ENCODE data around the gene RBCK1. TPM values are rescaled to one million over a fixed set of nuclear protein-coding genes. Genes with fewer than 3 reads are reported as not detected.

The RBCK1 gene
- total and polyA plus RNA-seq, 2 of the 4 experiments (the other 2 are of a cell fraction), result 29.9 to 84.2 TPM

DNA sequence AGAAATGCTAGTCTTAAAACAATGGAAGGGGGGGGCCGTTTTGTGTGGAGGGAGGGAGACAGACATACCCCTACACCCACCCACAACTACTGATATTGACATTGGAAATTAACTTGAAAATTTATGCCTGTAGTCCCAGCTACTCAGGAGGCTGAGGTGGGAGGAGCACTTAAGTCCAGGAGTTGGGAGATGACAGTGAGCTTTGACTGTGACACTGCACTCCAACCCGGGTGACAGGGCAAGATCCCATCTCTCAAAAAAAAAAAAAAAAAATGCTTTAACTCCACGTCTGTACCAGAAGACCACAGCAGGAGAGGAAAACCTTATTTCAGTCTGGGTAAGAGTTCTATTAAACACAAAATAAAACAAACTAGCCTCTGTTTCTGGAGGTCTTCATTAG lies 52.1 kb downstream of the RBCK1 start:
- H4K20me1 ChIP-seq (ENCODE audit: insufficient read depth, low read length), result peaks cover 63% of the 10 kb centered on the region
- H4K91ac ChIP-seq (ENCODE audit: insufficient read depth, low read depth, low read length), result no peak overlapping the region
- H3K14ac ChIP-seq (replicated peaks; ENCODE audit: low read depth, low read length), result no peak overlapping the region
- no peak overlapping the region for H4K8ac ChIP-seq (ENCODE audit: low read depth in 2 of 2, low read length in 2 of 2)
- no peak overlapping the region for H2AK9ac ChIP-seq (replicated peaks; ENCODE audit: low read depth, low read length, poor library complexity)
- no peak overlapping the region for H4K5ac ChIP-seq (ENCODE audit: low read depth, low read length)
- H2AFZ ChIP-seq (replicated peaks; ENCODE audit: low read length, poor library complexity), result no peak overlapping the region
- H3K23ac ChIP-seq (ENCODE audit: low read depth, low read length), result no peak overlapping the region
- no peak overlapping the region; the same call in 1 of the 2 replicates for H2AK5ac ChIP-seq (ENCODE audit: low read depth, low read length)
- H2BK20ac ChIP-seq (ENCODE audit: low read depth, low read length), result no peak overlapping the region
- no peaks in the 10 kb centered on the region for H3K9me3 ChIP-seq (ENCODE audit: control insufficient read depth, insufficient read depth, low read length)
- DNase-seq, result no peak
- in situ Hi-C loops (cut with MboI; ENCODE audit: low sequenced_read_pairs) (no loop called here), intact Hi-C loops (cut with micrococcal nuclease) (no loop called here), dilution Hi-C loops (cut with HindIII; ENCODE audit: low sequenced_read_pairs, unreplicated experiment) (no loop called here)
- BruUV-seq (replicated peaks), result TSS peak; percentile 42
- H3K27ac ChIP-seq (ENCODE audit: insufficient read depth, low read length), result no peak overlapping the region
- no CpG with 5 or more reads among the region's 3 CpGs for WGBS, 2 experiments (ENCODE audit: extremely low coverage in 2 of 2, insufficient read length in 1 of 2)
- no peak overlapping the region for H2BK15ac ChIP-seq (ENCODE audit: low read depth, low read length)
- ChIA-PET CTCF (interaction anchor here (1.1 kb wide), 1 partner anchor 107 kb away, joined by 3 read pairs; no protein-coding TSS in a partner anchor), POLR2A (ENCODE audit: unreplicated experiment) (no interaction called here)
- no peak overlapping the region for H2BK120ac ChIP-seq (ENCODE audit: low read depth, low read length)
- H3K4me1 ChIP-seq (ENCODE audit: control insufficient read depth, insufficient read depth, low read length), result peaks cover 7% of the 10 kb centered on the region
- H3K56ac ChIP-seq (ENCODE audit: extremely low read depth, insufficient read depth, low read length), result no peak overlapping the region
- H3K9me1 ChIP-seq (ENCODE audit: insufficient read depth, low read length), result peaks cover 19% of the 10 kb centered on the region
- no peak overlapping the region for H3K4me3 ChIP-seq (ENCODE audit: insufficient read depth, low read depth, low read length)
- peaks cover 2% of the 10 kb centered on the region; the same call in 1 of the 2 replicates for H3K36me3 ChIP-seq (ENCODE audit: control insufficient read depth, insufficient read depth, low read length)
- no peak overlapping the region for H3K18ac ChIP-seq (ENCODE audit: low read depth, low read length)
- H2BK5ac ChIP-seq (ENCODE audit: low read depth, low read length, poor library complexity, severe bottlenecking), result no peak overlapping the region
- peak overlapping the region; percentile 43; the same call in 1 of the 2 replicates for H3K9ac ChIP-seq (ENCODE audit: low read depth, low read length)
- ATAC-seq (ENCODE audit: low read depth), result no peak
- H3K79me1 ChIP-seq (ENCODE audit: low read depth in 1 of 2, low read length in 2 of 2), result peaks cover 0 to 63% of the 10 kb centered on the region in 2 experiments; a peak in 3 of 4 replicates
- TF ChIP-seq FOS (IDR thresholded peaks at IDR 0.05; ENCODE audit: low read depth, low read length), result no peak
- no peak for TF ChIP-seq RFX5 (IDR thresholded peaks at IDR 0.05; ENCODE audit: low read depth, low read length)
- no peak for TF ChIP-seq SMC3 (IDR thresholded peaks at IDR 0.05; ENCODE audit: low read depth, low read length)
- TF ChIP-seq MAFK (IDR thresholded peaks at IDR 0.05; ENCODE audit: low read depth, low read length), result no peak
- TF ChIP-seq, protein P1, sequence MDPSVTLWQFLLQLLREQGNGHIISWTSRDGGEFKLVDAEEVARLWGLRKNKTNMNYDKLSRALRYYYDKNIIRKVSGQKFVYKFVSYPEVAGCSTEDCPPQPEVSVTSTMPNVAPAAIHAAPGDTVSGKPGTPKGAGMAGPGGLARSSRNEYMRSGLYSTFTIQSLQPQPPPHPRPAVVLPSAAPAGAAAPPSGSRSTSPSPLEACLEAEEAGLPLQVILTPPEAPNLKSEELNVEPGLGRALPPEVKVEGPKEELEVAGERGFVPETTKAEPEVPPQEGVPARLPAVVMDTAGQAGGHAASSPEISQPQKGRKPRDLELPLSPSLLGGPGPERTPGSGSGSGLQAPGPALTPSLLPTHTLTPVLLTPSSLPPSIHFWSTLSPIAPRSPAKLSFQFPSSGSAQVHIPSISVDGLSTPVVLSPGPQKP (IDR thresholded peaks at IDR 0.05; ENCODE audit: borderline replicate concordance, low read depth, low read length), result no peak
- TF ChIP-seq MAZ (IDR thresholded peaks at IDR 0.05; ENCODE audit: borderline replicate concordance, low read depth, low read length), result no peak
- no peak for TF ChIP-seq RAD21 (IDR thresholded peaks at IDR 0.05; ENCODE audit: low read length)
- no peak for TF ChIP-seq POLR2A (IDR thresholded peaks at IDR 0.05; ENCODE audit: low read depth, low read length)
- no peak for TF ChIP-seq RCOR1 (IDR thresholded peaks at IDR 0.05; ENCODE audit: insufficient replicate concordance, low read length)
- TF ChIP-seq, protein P2, sequence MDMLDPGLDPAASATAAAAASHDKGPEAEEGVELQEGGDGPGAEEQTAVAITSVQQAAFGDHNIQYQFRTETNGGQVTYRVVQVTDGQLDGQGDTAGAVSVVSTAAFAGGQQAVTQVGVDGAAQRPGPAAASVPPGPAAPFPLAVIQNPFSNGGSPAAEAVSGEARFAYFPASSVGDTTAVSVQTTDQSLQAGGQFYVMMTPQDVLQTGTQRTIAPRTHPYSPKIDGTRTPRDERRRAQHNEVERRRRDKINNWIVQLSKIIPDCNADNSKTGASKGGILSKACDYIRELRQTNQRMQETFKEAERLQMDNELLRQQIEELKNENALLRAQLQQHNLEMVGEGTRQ (IDR thresholded peaks at IDR 0.05; ENCODE audit: low read depth, low read length), result no peak
- TF ChIP-seq NFE2L2 (IDR thresholded peaks at IDR 0.05; ENCODE audit: low read depth, low read length), result no peak
- no peak for TF ChIP-seq CHD1 (IDR thresholded peaks at IDR 0.05; ENCODE audit: low read depth, low read length)
- TF ChIP-seq, protein P3, sequence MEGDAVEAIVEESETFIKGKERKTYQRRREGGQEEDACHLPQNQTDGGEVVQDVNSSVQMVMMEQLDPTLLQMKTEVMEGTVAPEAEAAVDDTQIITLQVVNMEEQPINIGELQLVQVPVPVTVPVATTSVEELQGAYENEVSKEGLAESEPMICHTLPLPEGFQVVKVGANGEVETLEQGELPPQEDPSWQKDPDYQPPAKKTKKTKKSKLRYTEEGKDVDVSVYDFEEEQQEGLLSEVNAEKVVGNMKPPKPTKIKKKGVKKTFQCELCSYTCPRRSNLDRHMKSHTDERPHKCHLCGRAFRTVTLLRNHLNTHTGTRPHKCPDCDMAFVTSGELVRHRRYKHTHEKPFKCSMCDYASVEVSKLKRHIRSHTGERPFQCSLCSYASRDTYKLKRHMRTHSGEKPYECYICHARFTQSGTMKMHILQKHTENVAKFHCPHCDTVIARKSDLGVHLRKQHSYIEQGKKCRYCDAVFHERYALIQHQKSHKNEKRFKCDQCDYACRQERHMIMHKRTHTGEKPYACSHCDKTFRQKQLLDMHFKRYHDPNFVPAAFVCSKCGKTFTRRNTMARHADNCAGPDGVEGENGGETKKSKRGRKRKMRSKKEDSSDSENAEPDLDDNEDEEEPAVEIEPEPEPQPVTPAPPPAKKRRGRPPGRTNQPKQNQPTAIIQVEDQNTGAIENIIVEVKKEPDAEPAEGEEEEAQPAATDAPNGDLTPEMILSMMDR (conservative IDR thresholded peaks at IDR 0.05; ENCODE audit: low read depth, low read length), result no peak
- no peak for TF ChIP-seq BHLHE40 (IDR thresholded peaks at IDR 0.05; ENCODE audit: low read depth, low read length)
- peak overlapping the region; percentile 64 for H3K4me2 ChIP-seq (ENCODE audit: low read depth, low read length)
- H3K4ac ChIP-seq (ENCODE audit: low read depth, low read length), result no peak overlapping the region
- no peaks in the 10 kb centered on the region for H3K27me3 ChIP-seq (ENCODE audit: control insufficient read depth, insufficient read depth, low read length)

Data from IMR-90 (cell line).